Brain microvascular endothelial cell (primary cell): ENCODE results near the gene KLHL3.

ENCODE experiments used
- DNase-seq: peaks from one replicate; pipeline ENCODE4 v3.0.0-alpha.2; 2020
- H3K27ac ChIP-seq: fragments of 250-450 bp; sonication (Bioruptor Pico); 2 replicates; pipeline ENCODE4 v1.5.1; 2020; ENCODE audit warnings: mild to moderate bottlenecking, moderate library complexity
- H3K27me3 ChIP-seq: fragments of 250-450 bp; sonication (Bioruptor Pico); replicated peaks from 2 replicates; pipeline ENCODE4 v1.5.1; 2020; ENCODE audit warnings: mild to moderate bottlenecking
- H3K36me3 ChIP-seq: fragments of 250-450 bp; sonication (Bioruptor Pico); replicated peaks from 2 replicates; pipeline ENCODE4 v1.5.1; 2020; ENCODE audit warnings: mild to moderate bottlenecking
- H3K4me3 ChIP-seq: 2 replicates; pipeline ENCODE4 v1.5.1; 2011; ENCODE audit warnings: low read depth, mild to moderate bottlenecking, control low read depth, low read length, moderate library complexity
- CTCF ChIP-seq: IDR thresholded peaks from 2 replicates; pipeline ENCODE4 v1.5.1; 2011; ENCODE audit warnings: low read depth, mild to moderate bottlenecking, moderate library complexity, low read length, control low read depth, inconsistent platforms; ENCODE audit errors: missing control alignments
- in situ Hi-C: cut with HindIII; loops from 2 replicates; pipeline ENCODE4 v1.10.0; 2017; ENCODE audit warnings: low sequenced_read_pairs, low pct_ligation_motif_present

Gene KLHL3

GRCh38 chr5:137700282-137700680, 35.6 kb downstream of the KLHL3 start:
- DNase-seq = no peak
- Histone ChIP-seq H3K27ac (no peak overlapping the region), H3K36me3 (no peaks in the 10 kb centered on the region), H3K27me3 (no peaks in the 10 kb centered on the region), H3K4me3 (no peak overlapping the region)
- no peak for TF ChIP-seq CTCF
- in situ Hi-C loops = no loop called here

GRCh38 chr5:137699336-137700281, 36.3 kb downstream of the KLHL3 start:
- no peak for TF ChIP-seq CTCF
- in situ Hi-C loops = no loop called here
- Histone ChIP-seq H3K4me3 (no peak overlapping the region), H3K36me3 (no peaks in the 10 kb centered on the region), H3K27me3 (no peaks in the 10 kb centered on the region), H3K27ac (no peak overlapping the region)
- no peak for DNase-seq

- no peak for TF ChIP-seq CTCF
- Histone ChIP-seq H3K27me3 (no peaks in the 10 kb centered on the region), H3K4me3 (no peak overlapping the region), H3K27ac (peak overlapping the region; percentile 38), H3K36me3 (no peaks in the 10 kb centered on the region)
- DNase-seq = peak; percentile 80
- in situ Hi-C loops = no loop called here
These were observed 39.4 kb downstream of the KLHL3 start for GRCh38 chr5:137696481-137696880.

GRCh38 chr5:137695651-137696428, 40.0 kb downstream of the KLHL3 start:
- no peak overlapping the region for H3K4me3 ChIP-seq
- H3K27ac ChIP-seq = peak overlapping the region; percentile 38
- no peak for DNase-seq
- no peaks in the 10 kb centered on the region for H3K27me3 ChIP-seq
- in situ Hi-C loops = no loop called here
- TF ChIP-seq CTCF = peak; percentile 39
- H3K36me3 ChIP-seq = no peaks in the 10 kb centered on the region

GRCh38 chr5:137693951-137694721, 41.8 kb downstream of the KLHL3 start:
- H3K36me3 ChIP-seq = no peaks in the 10 kb centered on the region
- TF ChIP-seq CTCF = no peak

More at GRCh38 chr5:137693951-137694721, 41.8 kb downstream of the KLHL3 start:
- Histone ChIP-seq H3K27ac (no peak overlapping the region), H3K27me3 (no peaks in the 10 kb centered on the region), H3K4me3 (no peak overlapping the region)
- in situ Hi-C loops = no loop called here
- DNase-seq = no peak
